Fibroblast of lung (primary cell): ENCODE data around the gene BIRC3. TPM values are rescaled to one million over a fixed set of nuclear protein-coding genes. Genes with fewer than 3 reads are reported as not detected.
"Not testable (repeated sequence)": the region's sequence is repeated elsewhere in the genome, so short reads cannot be mapped to it uniquely, and the experiment has no call there.

Source experiments
- DNase-seq, 2 donors: peaks; one replicate each; pipeline versions ENCODE4 v3.0.0 to v3.0.0-alpha.2; 2010; ENCODE audit warnings: low read depth in 2 of 2
- H2AFZ ChIP-seq: 2 replicates; pipeline ENCODE4 v1.5.1; 2012; ENCODE audit warnings: low read length, control low read depth, inconsistent platforms
- H3K27ac ChIP-seq: 2 replicates; pipeline ENCODE4 v1.5.1; 2011; ENCODE audit warnings: low read length, control low read depth; ENCODE audit not compliant: insufficient read depth
- H3K27me3 ChIP-seq: 2 replicates; pipeline ENCODE4 v1.5.1; 2011; ENCODE audit warnings: mild to moderate bottlenecking, low read length; ENCODE audit not compliant: control insufficient read depth, insufficient read depth
- H3K36me3 ChIP-seq: 2 replicates; pipeline ENCODE4 v1.5.1; 2011; ENCODE audit warnings: low read length; ENCODE audit not compliant: control insufficient read depth, insufficient read depth
- H3K4me1 ChIP-seq: 2 replicates; pipeline ENCODE4 v1.5.1; 2011; ENCODE audit warnings: low read length; ENCODE audit not compliant: control insufficient read depth, insufficient read depth; ENCODE audit errors: extremely low read depth
- H3K4me2 ChIP-seq: 2 replicates; pipeline ENCODE4 v1.5.1; 2011; ENCODE audit warnings: low read length, control low read depth; ENCODE audit not compliant: insufficient read depth; ENCODE audit errors: extremely low read depth
- H3K4me3 ChIP-seq, 4 experiments: fragments of 200-600 bp in 1 of 4; sonication (generic) in 1 of 4; replicated peaks in 1 of 4; 2 replicates each; pipeline ENCODE4 v1.5.1; 2011 to 2016; ENCODE audit warnings: low read length in 4 of 4, low read depth in 3 of 4, mild to moderate bottlenecking in 3 of 4, control low read depth in 2 of 4, inconsistent platforms in 1 of 4, mixed read lengths in 1 of 4; ENCODE audit not compliant: insufficient read depth in 1 of 4; ENCODE audit errors: control extremely low read depth in 1 of 4
- H3K79me2 ChIP-seq: 2 replicates; pipeline ENCODE4 v1.5.1; 2012; ENCODE audit warnings: mild to moderate bottlenecking, low read length, inconsistent platforms; ENCODE audit not compliant: control insufficient read depth, insufficient read depth
- H3K9ac ChIP-seq: 2 replicates; pipeline ENCODE4 v1.5.1; 2011; ENCODE audit warnings: mild to moderate bottlenecking, low read length, control low read depth; ENCODE audit not compliant: insufficient read depth
- H3K9me3 ChIP-seq: 2 replicates; pipeline ENCODE4 v1.5.1; 2012; ENCODE audit warnings: low read depth, low read length; ENCODE audit not compliant: control insufficient read depth, insufficient read depth
- H4K20me1 ChIP-seq: 2 replicates; pipeline ENCODE4 v1.5.1; 2011; ENCODE audit warnings: low read length; ENCODE audit not compliant: control insufficient read depth, insufficient read depth; ENCODE audit errors: extremely low read depth
- EZH2 ChIP-seq: IDR thresholded peaks from 2 replicates; pipeline ENCODE4 v1.5.1; 2012; ENCODE audit warnings: low read length, control low read depth, mild to moderate bottlenecking; ENCODE audit errors: missing control alignments
- polyA plus RNA-seq, 2 donors: library from polyadenylated mRNA; depleted of rRNA in 1 of 2; stranded (reverse) in 1 of 2; unstranded in 1 of 2; fragments of >200 nt; gene quantifications; 2 replicates each; pipeline ENCODE4 v1.2.1, GENCODE V29; 2011 to 2012; ENCODE audit warnings: missing spikeins in 1 of 2
- total RNA-seq: library from RNA; depleted of rRNA; stranded (reverse); fragments of >200 nt; gene quantifications from 2 replicates; pipeline ENCODE4 v1.2.1, GENCODE V29; 2014
- TF ChIP-seq, protein P1 (sequence below), 2 donors: IDR thresholded peaks in 1 of 2; conservative IDR thresholded peaks in 1 of 2; 1 replicate in 1 of 2; 2 replicates in 1 of 2; pipeline ENCODE4 v1.5.1; 2011 to 2012; ENCODE audit warnings: low read length in 2 of 2, control low read depth in 1 of 2, inconsistent platforms in 1 of 2, low read depth in 1 of 2, mild to moderate bottlenecking in 1 of 2

Gene BIRC3
- total and polyA plus RNA-seq, 2 donors (not counting 1 experiment from before 2014, with no cell fraction given), result 0.58 to 3.3 TPM

GRCh38 chr11:102331341-102331740 is 14.1 kb downstream of the BIRC3 start:
- no peak for TF ChIP-seq EZH2
- TF ChIP-seq, protein P1, sequence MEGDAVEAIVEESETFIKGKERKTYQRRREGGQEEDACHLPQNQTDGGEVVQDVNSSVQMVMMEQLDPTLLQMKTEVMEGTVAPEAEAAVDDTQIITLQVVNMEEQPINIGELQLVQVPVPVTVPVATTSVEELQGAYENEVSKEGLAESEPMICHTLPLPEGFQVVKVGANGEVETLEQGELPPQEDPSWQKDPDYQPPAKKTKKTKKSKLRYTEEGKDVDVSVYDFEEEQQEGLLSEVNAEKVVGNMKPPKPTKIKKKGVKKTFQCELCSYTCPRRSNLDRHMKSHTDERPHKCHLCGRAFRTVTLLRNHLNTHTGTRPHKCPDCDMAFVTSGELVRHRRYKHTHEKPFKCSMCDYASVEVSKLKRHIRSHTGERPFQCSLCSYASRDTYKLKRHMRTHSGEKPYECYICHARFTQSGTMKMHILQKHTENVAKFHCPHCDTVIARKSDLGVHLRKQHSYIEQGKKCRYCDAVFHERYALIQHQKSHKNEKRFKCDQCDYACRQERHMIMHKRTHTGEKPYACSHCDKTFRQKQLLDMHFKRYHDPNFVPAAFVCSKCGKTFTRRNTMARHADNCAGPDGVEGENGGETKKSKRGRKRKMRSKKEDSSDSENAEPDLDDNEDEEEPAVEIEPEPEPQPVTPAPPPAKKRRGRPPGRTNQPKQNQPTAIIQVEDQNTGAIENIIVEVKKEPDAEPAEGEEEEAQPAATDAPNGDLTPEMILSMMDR (conservative IDR thresholded peaks at IDR 0.05 in 1 of 2, IDR thresholded peaks at IDR 0.05 in 1 of 2; ENCODE audit: low read depth in 1 of 2, low read length in 2 of 2), result no peak
- no peaks in the 10 kb centered on the region for H4K20me1 ChIP-seq
- no peak overlapping the region for H3K4me3 ChIP-seq

GRCh38 chr11:102332611-102332994 is 15.3 kb downstream of the BIRC3 start:
- H3K79me2 ChIP-seq, result no peaks in the 10 kb centered on the region
- no peaks in the 10 kb centered on the region for H3K36me3 ChIP-seq
- no peak overlapping the region for H3K9ac ChIP-seq
- H3K9me3 ChIP-seq, result no peaks in the 10 kb centered on the region
- no peak for TF ChIP-seq EZH2
- TF ChIP-seq, protein P1 (conservative IDR thresholded peaks at IDR 0.05 in 1 of 2, IDR thresholded peaks at IDR 0.05 in 1 of 2; ENCODE audit: low read depth in 1 of 2, low read length in 2 of 2), result no peak
- no peak for DNase-seq
- H3K4me2 ChIP-seq, result no peak overlapping the region
- no peaks in the 10 kb centered on the region for H4K20me1 ChIP-seq
- H3K27ac ChIP-seq, result no peak overlapping the region
- H3K4me3 ChIP-seq, result no peak overlapping the region
- no peak overlapping the region for H2AFZ ChIP-seq
- peaks cover 2% of the 10 kb centered on the region for H3K4me1 ChIP-seq
- H3K27me3 ChIP-seq, result no peaks in the 10 kb centered on the region

More at GRCh38 chr11:102331341-102331740, 14.1 kb downstream of the BIRC3 start:
- Histone ChIP-seq H2AFZ (no peak overlapping the region), H3K9ac (no peak overlapping the region), H3K4me1 (peaks cover 2% of the 10 kb centered on the region), H3K27ac (no peak overlapping the region), H3K4me2 (no peak overlapping the region), H3K27me3 (no peaks in the 10 kb centered on the region), H3K9me3 (no peaks in the 10 kb centered on the region), H3K36me3 (no peaks in the 10 kb centered on the region), H3K79me2 (no peaks in the 10 kb centered on the region)
- no peak for DNase-seq

GRCh38 chr11:102338479-102339010 is 21.3 kb downstream of the BIRC3 start:
- Histone ChIP-seq H3K36me3 (no peaks in the 10 kb centered on the region), H3K4me2 (no peak overlapping the region), H3K79me2 (no peaks in the 10 kb centered on the region), H3K27me3 (no peaks in the 10 kb centered on the region), H3K4me1 (no peaks in the 10 kb centered on the region), H4K20me1 (no peaks in the 10 kb centered on the region), H3K4me3 (no peak overlapping the region), H3K27ac (no peak overlapping the region), H2AFZ (no peak overlapping the region), H3K9ac (no peak overlapping the region), H3K9me3 (no peaks in the 10 kb centered on the region)
- no peak for DNase-seq
- no peak for TF ChIP-seq EZH2
- TF ChIP-seq, protein P1 (conservative IDR thresholded peaks at IDR 0.05 in 1 of 2, IDR thresholded peaks at IDR 0.05 in 1 of 2; ENCODE audit: low read depth in 1 of 2, low read length in 2 of 2), result no peak

GRCh38 chr11:102341311-102341710 is 24.0 kb downstream of the BIRC3 start:
- not testable (repeated sequence) for H4K20me1 ChIP-seq, H3K4me3 ChIP-seq, H3K9ac ChIP-seq, H3K79me2 ChIP-seq, H3K4me1 ChIP-seq, H3K36me3 ChIP-seq, H3K27me3 ChIP-seq, H3K27ac ChIP-seq, H3K4me2 ChIP-seq, DNase-seq, H2AFZ ChIP-seq, H3K9me3 ChIP-seq
